Eye (tissue), 1 donor: ENCODE measurements around the gene TPD52L1.

Source experiments
- DNase-seq: peaks from one replicate; pipeline ENCODE4 v3.0.0-alpha.2; 2015

The TPD52L1 gene

DNA sequence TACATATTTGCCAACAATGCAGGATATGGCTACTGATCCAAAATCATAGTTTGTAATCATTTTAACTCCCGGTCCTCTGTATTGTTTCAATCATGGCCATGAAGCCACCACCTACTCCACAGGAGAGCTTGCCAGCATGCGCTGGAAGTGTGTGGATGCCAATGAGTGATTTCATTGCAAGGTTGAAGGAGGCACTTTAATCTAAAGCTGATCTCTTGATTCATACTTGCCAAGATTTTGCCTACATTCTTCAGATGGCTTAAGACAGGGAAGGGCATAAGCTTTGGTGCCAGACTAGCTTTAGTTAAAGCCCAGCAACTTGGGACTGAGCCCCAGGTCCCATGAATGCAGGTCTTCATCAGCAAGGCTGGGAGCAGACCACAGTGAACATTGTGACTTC is 58.8 kb downstream of the TPD52L1 start:
- no peak for DNase-seq

DNA sequence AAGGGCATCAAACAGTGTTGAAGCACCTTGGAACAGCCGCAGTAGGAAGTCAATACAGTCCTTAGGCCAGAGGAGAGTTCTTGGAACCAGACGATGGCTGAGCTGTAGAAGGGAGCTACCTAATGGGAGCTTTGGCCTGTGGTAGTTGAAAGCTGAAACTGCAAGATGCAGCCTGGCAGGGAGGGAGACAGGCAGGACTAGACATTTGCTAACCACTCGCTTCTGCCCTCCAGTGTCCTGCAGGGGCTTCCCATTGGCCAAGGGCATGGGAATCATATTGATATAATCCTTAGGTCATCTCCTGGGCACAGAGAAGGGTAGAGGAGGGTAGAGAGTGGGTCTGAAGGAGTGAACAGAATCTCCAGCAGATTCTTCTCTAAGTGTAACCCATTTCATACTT is 60.4 kb downstream of the TPD52L1 start:
- no peak for DNase-seq

DNA sequence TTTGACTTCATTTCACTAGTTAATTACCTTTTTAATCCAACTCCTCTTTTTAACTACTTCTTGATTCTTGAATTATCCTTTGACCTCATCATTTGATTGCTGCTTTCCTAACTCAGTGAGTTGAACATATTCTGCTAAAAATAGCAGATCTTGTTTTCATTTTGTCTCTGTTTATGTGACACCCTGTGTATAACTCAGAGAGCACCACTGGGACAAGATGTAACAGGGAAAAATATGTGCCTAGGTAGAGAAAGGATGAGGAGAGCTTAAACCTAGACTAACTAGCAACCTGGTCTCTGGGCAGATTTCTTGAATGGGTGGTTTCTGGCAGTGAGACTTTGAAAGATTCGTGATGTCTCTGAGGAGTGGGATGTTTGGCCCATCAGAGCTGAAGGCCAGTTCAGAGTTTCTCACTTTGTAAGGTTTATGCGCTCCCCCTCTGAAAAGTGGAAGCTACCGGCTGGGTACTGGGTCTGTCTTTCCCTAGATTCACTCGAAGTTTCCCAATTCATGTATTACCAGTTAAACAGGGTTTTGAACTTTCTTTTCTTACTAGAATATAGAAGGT is 61.8 kb downstream of the TPD52L1 start:
- no peak for DNase-seq

DNA sequence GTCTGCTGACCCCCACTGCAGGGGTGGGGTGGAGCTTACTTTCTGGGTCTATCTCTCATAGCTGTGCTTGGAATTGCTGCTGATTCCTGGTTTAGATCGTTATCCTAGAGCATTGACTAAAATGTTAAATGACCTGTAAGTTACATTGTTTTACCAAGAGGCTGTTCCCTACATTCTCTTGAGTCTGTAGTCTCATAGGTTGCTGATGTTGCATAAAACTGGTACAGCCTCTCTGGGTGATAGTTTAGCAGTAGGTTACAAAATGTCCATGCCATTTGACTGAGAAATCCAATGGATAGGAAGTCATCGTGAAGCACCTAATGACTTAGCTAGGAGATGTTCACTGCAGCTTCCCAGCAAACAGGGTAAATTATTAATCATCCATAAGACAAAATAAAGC is 62.4 kb downstream of the TPD52L1 start:
- no peak for DNase-seq

DNA sequence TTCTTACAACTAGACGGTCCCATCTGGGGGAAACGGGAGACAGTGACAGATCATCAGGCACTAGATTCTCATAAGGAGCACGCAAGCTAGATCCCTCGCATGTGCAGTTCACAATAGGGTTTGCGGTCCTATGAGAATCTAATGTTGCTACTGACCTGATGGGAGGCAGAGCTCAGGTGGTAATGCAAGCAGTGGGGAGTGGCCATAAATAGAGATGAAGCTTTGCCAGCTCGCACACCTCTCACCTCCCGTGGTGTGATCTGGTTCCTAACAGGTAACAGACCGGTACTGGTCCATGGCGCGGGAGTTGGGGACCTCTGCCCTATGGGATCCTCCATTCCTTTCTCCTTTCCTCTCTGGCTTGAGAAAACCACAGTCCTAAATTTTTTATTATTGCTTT is 63.8 kb downstream of the TPD52L1 start:
- no peak for DNase-seq

DNA sequence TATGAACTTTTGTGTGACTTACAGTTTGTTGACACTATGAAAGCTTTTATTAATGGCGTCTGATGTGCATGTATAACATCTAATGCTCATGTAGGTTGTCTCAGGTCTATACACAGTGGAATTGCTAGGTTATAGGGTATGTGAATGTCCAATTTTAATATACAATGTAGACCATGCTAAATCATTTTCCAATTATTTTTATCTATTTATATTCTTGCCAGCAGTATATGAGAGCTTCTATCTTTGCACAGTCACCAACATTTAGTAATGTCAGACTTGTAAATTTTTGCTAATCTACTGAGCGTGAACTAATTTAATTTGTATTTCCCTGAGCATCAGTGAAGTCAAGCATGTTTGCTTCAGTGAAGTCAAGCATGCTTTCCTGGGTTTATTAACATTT is 64.4 kb downstream of the TPD52L1 start:
- peak; percentile 75 for DNase-seq

DNA sequence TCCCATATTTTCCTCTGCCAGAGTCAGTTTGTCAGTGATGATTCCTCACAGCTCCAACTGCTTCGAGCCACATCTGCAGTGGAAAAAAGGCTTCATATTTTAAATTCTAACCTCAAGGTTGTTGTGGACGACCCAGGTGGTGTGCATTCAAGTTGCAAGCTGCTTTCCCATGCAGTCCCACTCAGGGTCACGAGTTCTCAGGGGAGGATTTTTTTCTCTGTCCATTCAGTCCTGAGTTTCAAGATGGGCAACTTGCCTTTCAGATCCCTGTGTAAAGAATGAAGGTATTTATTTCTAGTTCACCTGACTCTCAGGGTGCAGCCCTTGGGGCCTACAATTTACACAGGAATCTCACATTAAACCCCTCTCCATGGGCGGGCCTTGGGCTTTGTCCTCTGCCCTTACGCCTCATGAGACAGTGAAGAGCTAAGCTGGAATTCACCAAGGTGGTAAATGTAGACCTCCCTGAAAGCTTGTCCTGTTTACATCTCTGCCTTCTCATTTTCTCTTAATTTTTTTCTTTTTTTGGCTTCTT is 65.9 kb downstream of the TPD52L1 start:
- no peak for DNase-seq

DNA sequence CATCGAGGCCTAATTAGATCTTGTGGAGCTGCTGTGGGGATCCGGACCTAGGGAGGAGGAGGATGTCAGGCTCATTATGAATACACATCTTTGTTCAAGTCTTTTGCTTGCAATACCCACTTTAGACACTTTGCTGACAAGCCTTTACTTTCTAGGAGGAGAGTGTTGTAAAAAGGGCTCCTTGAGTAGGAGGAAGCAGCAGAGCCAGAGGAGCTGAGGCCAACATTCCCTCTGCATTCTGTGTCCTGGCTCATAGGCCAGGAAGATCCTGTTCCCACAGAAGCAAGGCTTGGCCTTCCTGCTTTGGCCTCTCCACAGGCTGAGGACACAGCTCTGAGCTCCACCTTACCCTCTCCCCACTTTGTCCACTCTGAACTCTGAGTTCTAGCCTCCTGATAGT is 67.1 kb downstream of the TPD52L1 start:
- DNase-seq, result peak; percentile 44

DNA sequence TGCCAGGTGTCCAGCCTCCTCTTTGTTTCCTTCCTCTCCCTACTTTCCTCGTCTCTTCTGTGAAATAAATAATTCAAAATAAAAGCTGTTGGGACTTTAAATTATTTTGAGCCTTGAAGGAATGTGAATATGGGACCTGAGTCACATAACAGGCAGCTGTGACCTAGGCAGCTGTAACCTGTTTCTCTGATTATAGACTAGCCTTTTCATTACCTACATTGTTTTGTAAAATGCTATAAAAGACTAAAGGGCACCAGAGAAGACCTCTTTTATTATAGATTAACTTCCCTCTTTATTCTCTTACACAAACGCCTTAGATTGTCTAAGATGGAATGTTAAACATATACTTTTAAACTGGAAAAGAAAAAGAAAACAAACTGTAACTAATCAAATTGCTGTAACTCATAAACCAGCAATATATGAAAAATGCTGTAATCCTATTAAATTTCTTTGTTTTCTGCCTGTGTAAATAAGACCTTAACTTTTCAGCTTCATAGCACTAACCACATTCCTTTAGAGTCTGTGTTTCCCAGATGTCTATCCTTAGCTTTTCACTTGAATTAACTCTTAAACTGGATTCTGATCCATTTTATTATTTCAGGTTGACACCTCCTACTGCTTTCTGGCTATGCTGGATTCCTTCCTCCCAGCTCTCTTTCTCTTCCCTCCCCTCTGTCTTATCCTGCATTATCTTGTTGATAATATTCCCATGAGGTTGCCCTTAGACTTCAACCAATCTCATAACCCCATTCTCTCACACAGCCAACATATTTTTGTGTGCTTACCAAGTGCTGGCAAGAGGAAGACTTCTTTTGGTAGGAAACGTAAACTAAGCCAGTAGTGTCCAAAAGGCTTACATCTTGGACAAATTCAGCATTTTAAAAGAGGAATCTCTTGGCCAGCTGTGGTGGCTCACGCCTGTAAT is 69.2 kb downstream of the TPD52L1 start:
- DNase-seq, result no peak

DNA sequence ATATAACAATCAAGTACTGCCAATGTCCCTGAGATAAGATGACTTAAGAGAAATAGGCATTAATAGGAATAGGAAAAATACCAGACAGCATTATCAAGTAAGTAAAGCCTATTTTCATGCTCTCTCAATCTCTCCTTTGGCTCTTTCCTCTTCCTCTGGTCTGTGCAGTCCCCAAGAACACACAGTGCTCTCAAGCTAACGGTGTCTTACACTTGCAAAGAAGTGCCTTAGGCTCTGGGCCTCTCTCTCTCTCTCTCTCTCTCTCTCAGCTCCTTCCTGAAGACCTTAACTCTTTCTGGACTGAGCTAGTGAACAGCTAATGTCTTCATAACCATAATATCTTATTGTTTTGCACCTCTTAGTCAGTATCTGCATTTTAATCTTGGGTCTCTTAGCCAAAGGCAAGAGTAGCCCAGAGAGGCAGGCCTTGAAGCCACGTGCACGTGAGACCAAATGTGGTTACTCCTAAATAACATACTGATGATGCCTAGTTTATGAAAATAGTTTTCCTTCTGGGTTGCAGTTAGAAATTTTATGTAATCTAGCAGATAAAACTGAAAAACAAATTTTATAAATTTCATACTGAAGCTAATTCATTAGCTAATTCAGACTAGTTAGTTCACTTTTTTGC is 70.8 kb downstream of the TPD52L1 start:
- DNase-seq, result no peak

DNA sequence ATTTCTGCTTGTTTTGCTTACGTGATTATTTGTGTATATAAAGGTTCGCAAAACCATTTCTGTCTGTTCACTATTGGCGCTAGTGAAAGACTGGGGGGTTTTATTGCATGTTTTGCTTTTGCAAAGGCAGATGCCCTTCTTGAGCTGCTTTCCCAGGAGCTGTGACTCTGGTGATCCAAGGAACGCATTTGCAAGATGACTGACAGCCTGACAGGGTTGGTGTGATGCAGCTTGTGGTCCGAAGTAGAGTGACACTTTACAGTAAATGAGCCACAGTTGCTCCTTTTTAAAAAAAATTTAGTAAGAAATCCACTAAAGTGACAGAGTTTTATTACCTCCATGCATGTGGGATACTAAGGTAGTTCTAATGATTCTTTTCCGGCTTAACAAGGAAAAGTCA is 73.7 kb downstream of the TPD52L1 start:
- DNase-seq, result no peak

DNA sequence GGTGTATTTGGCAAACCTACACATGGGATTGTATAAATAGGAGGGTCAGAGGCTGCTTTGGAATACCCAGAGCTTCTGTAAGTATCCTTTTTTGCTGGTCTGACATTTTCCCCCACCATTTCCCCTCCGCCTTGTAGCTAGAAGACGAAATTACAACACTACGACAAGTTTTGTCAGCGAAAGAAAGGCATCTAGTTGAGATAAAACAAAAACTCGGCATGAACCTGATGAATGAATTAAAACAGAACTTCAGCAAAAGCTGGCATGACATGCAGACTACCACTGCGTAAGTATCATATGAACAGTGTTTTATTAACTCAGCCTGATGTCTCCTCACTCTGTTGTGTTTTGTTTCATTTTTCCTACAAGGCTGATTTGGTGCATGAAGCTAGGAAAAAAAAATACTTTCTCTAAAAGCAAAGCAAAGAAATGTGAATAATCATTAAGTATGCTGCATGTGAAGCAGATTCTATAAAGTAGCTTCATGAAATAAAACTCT is 75.5 kb downstream of the TPD52L1 start:
- DNase-seq, result no peak

DNA sequence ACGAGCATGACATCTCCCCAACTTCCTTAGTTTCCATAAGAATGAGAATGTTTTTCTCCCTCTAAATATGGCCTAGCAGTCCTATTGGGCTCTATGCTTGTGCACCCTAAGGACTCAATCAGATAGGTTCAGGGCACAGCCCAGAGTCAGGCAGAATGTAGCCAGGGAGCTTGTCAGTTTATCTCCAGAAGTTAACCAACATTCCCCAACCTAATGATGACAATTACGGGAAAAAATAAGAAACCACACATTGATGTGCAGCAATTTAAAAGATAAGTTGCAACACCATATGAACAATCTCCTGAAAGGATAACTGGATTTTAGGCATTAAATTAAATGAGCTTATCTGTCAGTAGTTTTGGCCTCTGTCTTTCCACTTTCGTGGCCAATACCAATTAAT is 77.1 kb downstream of the TPD52L1 start:
- DNase-seq, result no peak

DNA sequence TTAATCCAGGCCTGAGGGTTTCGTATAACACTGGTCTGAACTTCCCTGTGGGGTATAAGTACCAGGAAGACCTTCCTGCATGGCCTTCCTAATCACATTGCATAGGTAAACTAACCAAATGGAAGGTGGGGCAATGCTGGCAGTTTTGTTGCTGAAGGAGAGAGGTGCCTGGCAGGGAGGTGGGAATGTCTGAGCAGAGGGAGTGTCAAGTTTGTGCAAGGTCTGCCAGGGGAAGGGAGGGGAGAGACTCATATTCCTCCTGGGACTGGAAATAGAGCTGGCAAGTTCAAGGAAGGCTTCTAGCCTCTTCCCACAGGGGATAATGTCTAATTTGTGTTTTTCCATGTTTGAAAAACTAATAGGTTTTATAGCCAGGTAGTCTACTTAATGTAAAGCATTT is 77.6 kb downstream of the TPD52L1 start:
- no peak for DNase-seq

DNA sequence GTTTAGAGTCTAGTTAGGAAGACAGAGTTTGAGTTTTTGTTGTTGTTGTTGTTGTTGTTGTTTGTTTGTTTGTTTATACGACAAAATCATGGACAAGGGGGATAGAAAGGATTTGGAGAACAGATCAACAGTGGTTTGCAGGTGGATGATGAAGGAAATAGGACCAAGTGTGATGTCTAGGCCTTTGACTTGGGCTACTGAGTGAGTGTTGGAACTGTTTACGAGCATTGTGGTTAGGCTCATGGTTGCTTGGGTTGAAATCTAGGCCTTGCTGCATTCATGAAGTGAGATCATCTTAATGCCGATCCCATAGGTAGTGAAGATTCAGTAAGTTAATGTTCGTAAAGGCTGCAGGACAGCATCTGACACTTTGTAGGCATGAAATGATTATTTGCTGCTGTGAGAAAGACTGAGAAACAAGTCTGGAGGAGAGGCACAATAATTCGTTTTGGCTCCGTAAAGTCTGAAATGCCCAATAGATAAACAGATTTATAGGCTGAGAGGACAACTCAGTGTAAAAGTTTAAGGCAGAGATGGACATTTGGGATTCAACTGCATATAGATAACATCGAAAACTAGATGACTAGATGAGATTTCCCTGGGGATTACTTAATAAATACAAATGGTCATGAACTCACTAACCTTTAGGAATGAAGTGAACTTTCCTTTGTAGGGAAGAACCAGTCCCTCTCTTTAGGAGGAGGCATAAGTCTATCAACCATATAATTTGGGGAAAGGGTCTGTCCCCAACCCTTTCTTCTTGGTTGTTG is 78.2 kb downstream of the TPD52L1 start:
- DNase-seq, result no peak

DNA sequence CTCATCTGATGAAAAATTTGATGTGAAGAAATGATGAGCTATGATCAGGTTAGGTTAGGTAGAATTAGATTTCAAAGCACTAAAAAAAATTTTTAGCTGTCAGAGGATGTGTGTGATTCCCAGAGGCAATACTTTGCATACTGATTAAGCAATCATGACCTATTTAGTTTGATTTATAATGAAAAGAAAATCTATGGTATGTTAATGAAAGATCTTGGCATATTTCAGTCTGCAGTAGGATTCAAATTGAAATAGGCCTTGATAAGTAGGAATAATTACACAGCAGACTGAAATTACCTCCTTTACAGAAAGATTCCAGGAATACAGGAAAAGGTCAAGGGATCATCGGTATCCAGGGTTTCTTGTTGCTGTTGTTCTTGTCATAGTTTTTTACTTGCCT is 78.9 kb downstream of the TPD52L1 start:
- no peak for DNase-seq

DNA sequence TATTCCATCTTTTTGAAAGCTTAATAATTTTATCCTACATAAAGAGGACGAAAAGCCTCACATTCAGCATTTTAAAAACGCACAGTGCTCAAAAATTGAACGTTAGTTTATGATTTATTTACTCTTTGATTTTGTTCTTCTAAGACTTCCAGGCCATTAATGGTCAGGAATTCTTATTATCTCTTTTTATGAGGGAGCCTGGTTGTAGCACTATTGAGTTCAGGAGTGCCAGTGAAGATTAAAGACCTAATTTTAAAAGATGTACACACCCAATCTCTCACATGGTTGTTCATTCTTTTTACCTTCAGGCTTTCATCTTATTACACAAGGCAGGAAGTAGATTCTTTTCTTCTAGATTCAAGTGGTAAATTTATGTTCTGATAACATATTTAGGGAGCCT is 79.6 kb downstream of the TPD52L1 start:
- DNase-seq, result no peak

DNA sequence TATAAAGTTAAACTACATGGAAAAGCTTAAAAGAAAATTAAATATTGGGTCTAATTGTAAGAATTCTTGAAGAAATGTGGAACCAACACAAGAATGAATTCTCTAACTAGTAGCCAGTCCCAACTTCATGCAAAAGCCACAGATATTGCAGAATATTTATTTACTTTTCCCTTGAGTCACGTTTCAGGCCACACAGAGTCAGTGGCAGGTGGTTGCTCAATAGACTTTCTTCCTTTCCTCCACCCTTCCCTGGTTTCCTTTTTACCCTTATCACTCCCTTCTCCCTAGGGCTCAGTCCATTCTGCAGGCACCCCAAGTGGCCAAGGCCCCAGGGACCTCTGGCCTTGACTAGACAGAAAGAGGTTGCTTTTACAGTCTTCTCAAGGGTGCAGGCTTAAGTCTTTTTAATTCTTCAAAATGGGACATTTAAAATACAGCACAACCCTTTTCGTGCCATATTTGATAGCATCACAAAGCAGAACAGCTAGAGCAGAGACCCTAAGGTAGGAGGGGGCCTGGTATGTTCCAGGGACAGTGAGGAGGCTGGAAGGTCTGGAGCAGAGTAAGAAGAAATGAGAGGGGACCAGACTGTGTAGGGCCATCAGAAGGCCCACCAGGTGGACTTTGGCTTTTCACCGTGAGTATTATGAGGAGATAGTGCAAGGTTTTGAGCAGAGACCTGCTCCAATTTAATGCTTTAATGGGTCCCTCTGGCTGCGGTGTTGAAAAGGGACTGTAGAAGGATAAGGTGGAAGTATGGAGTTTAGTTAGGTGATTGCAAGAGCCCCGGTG is 83.2 kb downstream of the TPD52L1 start:
- DNase-seq, result no peak

DNA sequence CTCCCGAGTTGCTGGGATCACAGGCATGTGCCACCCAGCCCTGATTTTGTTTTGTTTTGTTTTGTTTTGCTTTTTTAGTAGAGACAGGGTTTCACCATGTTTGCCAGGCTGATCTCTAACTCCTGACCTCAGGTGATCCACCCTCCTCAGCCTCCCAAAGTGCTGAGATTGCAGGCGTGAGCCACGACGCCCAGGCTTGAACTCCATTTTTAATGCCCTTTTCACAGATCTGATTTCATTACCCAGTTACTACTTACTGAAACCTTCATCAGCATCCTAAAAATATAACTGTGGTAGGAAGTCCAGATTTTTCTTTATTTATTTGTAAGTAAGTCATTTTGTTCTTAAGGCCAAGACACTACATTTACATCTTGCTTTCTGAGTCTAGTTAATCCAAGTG is 84.2 kb downstream of the TPD52L1 start:
- no peak for DNase-seq

DNA sequence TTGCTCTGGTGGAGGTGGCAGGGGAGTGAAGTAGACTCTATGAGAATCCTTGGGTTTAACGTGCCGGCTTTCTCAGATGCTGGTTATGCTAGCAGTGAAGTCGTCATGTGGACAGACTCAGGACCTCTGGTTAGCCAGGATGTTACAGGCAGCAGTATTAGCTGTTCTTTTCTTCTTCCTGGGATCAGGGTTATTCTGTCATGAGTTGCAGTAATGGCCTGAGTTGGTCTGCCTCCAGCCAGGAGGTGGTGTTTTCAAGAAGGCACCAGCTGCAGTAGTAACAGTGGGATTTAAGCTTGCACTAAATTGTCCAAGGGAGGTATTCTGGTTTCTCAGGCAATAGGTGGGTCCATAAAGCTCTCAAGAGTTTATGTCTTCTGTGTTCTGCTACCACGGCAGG is 91.5 kb downstream of the TPD52L1 start:
- no peak for DNase-seq

DNA sequence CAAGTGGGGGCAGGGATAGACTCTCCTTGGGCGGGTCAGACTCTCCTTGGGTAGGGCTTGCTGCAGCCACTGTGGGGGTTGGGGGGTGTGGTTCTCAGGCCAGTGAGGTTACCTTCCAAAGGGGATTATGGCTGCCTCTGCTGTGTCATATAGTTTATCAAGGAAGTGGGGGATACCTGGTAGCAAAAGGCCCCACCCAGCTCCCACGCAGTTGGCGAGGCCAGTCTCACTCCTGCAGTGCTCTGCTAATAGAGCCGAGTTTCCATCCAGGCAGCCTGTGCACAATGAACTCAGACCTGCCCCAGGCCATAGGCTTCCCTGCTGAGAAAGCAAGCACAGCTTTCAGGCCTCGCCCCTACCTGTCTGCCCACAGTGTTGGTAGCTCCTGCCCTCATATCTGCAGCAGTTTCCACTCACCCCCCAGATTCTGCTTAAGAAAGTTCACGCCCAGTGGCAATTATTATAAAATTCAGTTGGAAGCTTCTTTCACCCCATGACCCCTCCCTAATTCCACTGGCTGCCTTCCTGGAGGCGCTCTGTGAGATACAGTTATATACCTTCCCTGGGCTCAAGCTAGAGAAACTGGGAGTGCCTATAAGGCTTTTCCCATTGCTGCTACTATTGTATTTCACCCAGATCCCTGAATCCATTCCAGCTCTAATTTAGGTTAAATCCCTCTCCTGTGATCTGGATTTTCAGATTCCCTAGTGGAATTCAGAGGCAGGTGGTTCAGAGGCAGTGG is 92.1 kb downstream of the TPD52L1 start:
- DNase-seq, result no peak
